ENCODE results near the gene CNOT6.

DNA sequence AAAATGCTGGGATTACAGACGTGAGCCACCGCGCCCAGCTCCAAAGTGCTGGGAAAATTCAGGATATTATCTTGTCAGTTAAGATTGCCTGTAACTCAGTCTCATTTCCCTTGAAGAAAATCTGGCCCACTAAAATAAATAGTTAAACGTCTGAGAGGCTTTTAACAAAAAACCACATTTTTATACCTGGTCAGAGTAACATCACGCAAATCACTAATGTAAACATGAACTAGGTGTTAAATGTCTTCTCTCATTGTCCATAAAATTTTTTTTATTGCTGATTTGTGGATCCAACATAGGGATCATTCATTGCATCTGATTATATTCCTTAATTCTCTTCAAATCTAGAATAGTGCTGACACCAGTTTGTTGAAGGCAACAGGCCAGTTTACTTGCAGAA, 22.3 kb downstream of the CNOT6 start:
- TF ChIP-seq, protein P1, sequence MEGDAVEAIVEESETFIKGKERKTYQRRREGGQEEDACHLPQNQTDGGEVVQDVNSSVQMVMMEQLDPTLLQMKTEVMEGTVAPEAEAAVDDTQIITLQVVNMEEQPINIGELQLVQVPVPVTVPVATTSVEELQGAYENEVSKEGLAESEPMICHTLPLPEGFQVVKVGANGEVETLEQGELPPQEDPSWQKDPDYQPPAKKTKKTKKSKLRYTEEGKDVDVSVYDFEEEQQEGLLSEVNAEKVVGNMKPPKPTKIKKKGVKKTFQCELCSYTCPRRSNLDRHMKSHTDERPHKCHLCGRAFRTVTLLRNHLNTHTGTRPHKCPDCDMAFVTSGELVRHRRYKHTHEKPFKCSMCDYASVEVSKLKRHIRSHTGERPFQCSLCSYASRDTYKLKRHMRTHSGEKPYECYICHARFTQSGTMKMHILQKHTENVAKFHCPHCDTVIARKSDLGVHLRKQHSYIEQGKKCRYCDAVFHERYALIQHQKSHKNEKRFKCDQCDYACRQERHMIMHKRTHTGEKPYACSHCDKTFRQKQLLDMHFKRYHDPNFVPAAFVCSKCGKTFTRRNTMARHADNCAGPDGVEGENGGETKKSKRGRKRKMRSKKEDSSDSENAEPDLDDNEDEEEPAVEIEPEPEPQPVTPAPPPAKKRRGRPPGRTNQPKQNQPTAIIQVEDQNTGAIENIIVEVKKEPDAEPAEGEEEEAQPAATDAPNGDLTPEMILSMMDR (IDR thresholded peaks at IDR 0.05): no peak
- TF ChIP-seq POLR2A (IDR thresholded peaks at IDR 0.05): no peak

Measured in lower leg skin (tissue), 3 donors.